Astrocyte (in vitro differentiated cells and primary cell): ENCODE data around the gene PTPRC.

Experiments used
- CTCF ChIP-seq: IDR thresholded peaks from 2 replicates; pipeline ENCODE4 v1.5.1; 2011; ENCODE audit warnings: low read depth, mild to moderate bottlenecking, inconsistent platforms, low read length, moderate library complexity; ENCODE audit not compliant: insufficient read depth
- EZH2 ChIP-seq: IDR thresholded peaks from 2 replicates; pipeline ENCODE4 v1.6.1; 2012; ENCODE audit warnings: mild to moderate bottlenecking, low read length, inconsistent platforms; ENCODE audit not compliant: insufficient read depth

GRCh38 chr1:198678901-198679329, 40.1 kb downstream of the PTPRC start:
- TF ChIP-seq CTCF (no peak), EZH2 (no peak)
